Glutamatergic neuron (in vitro differentiated cells): ENCODE results near the gene ZNF830. TPM values are rescaled to one million over a fixed set of nuclear protein-coding genes. Genes with fewer than 3 reads are reported as not detected.

Source experiments
- DNase-seq: peaks from one replicate; pipeline ENCODE4 v3.0.0; 2022
- H3K27ac Mint-ChIP-seq: one replicate; pipeline ENCODE4 v1.8.0; 2020; ENCODE audit warnings: mild to moderate bottlenecking, mixed read lengths, inconsistent platforms; ENCODE audit not compliant: unreplicated experiment
- H3K27me3 Mint-ChIP-seq: one replicate; pipeline ENCODE4 v1.8.0; 2020; ENCODE audit warnings: mild to moderate bottlenecking, moderate library complexity, mixed read lengths, inconsistent platforms; ENCODE audit not compliant: unreplicated experiment
- H3K36me3 Mint-ChIP-seq: one replicate; pipeline ENCODE4 v1.8.0; 2020; ENCODE audit warnings: mild to moderate bottlenecking, mixed read lengths, inconsistent platforms; ENCODE audit not compliant: unreplicated experiment
- H3K4me1 Mint-ChIP-seq: one replicate; pipeline ENCODE4 v1.8.0; 2020; ENCODE audit warnings: mild to moderate bottlenecking, low read depth, mixed read lengths, inconsistent platforms; ENCODE audit not compliant: unreplicated experiment
- H3K4me3 Mint-ChIP-seq: one replicate; pipeline ENCODE4 v1.8.0; 2020; ENCODE audit warnings: mild to moderate bottlenecking, mixed read lengths, inconsistent platforms; ENCODE audit not compliant: unreplicated experiment
- H3K9me3 Mint-ChIP-seq: one replicate; pipeline ENCODE4 v1.8.0; 2020; ENCODE audit warnings: mild to moderate bottlenecking, moderate library complexity, mixed read lengths, inconsistent platforms; ENCODE audit not compliant: unreplicated experiment
- total RNA-seq: library from RNA; stranded (reverse); fragmentation: NEBNext Ultra II Directional; extraction: Animal tissue kit (Norgen Biotek cat#: 25700); gene quantifications from one replicate; pipeline ENCODE4 v1.2.1, GENCODE V29; 2021; ENCODE audit not compliant: unreplicated experiment
- TF ChIP-seq, protein P1 (sequence below): fragments of 200-600 bp; sonication (generic); IDR thresholded peaks from one replicate; pipeline ENCODE4 v1.5.0; 2021; ENCODE audit not compliant: partially characterized antibody, unreplicated experiment

Gene ZNF830
- total RNA-seq, 1 donor from 2014 or later, result 19.1 TPM

- H3K9me3 Mint-ChIP-seq, result peaks cover 2% of the 10 kb centered on the region
- no peak overlapping the region for H3K4me3 Mint-ChIP-seq
- peaks cover 1% of the 10 kb centered on the region for H3K27me3 Mint-ChIP-seq
- no peak overlapping the region for H3K27ac Mint-ChIP-seq
- H3K4me1 Mint-ChIP-seq, result peaks cover 4% of the 10 kb centered on the region
- no peak for DNase-seq
- TF ChIP-seq, protein P1, sequence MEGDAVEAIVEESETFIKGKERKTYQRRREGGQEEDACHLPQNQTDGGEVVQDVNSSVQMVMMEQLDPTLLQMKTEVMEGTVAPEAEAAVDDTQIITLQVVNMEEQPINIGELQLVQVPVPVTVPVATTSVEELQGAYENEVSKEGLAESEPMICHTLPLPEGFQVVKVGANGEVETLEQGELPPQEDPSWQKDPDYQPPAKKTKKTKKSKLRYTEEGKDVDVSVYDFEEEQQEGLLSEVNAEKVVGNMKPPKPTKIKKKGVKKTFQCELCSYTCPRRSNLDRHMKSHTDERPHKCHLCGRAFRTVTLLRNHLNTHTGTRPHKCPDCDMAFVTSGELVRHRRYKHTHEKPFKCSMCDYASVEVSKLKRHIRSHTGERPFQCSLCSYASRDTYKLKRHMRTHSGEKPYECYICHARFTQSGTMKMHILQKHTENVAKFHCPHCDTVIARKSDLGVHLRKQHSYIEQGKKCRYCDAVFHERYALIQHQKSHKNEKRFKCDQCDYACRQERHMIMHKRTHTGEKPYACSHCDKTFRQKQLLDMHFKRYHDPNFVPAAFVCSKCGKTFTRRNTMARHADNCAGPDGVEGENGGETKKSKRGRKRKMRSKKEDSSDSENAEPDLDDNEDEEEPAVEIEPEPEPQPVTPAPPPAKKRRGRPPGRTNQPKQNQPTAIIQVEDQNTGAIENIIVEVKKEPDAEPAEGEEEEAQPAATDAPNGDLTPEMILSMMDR, result no peak
- H3K36me3 Mint-ChIP-seq, result no peaks in the 10 kb centered on the region
Observed at GRCh38 chr17:34990921-34991365, 29.6 kb downstream of the ZNF830 start.

DNA sequence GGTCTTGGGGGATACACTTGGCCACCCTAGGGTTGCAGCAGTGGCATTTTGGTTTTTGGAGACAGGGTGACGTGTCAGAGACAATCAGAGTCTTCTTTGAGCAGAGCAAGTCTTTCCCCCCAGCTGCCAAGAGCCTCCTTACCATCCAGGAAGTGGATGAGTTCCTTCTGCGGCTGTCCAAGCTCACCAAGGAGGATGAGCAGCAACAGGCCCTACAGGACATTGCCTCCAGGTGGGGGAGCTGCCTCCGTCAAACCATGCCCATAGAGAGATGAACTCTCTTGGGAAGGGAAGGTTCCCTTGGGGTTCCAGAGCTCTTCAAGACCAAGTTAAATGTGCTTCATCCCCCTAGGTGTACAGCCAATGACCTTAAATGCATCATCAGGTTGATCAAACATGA is 30.3 kb downstream of the ZNF830 start:
- no peak for DNase-seq
- Mint-ChIP-seq H3K27me3 (peaks cover 1% of the 10 kb centered on the region), H3K27ac (no peak overlapping the region), H3K36me3 (no peaks in the 10 kb centered on the region), H3K4me3 (no peak overlapping the region), H3K9me3 (peaks cover 2% of the 10 kb centered on the region), H3K4me1 (peaks cover 4% of the 10 kb centered on the region)
- TF ChIP-seq, protein P1, result no peak

DNA sequence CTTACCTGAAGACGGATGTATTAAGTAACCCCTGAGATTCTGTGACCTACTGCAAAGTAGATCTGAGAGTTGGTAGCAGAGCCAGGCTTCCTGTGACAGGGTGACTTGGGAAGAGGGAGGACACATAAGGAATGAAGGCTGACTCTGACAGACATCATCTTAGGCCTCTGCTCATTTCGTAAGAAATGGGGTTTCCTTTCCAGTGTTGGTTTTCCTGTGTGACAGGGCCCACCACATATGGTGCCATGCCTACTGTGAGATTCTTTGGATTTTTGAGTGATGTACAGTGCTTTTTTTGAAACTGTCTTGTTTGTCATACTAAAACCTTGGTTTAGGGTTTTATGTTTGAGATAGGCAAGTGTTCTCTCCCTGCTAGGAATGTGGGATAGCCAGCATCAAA is 31.7 kb downstream of the ZNF830 start:
- Mint-ChIP-seq H3K27me3 (peaks cover 1% of the 10 kb centered on the region), H3K36me3 (no peaks in the 10 kb centered on the region), H3K4me1 (peaks cover 8% of the 10 kb centered on the region), H3K9me3 (no peaks in the 10 kb centered on the region), H3K4me3 (no peak overlapping the region), H3K27ac (no peak overlapping the region)
- DNase-seq, result no peak
- TF ChIP-seq, protein P1, result no peak

- Mint-ChIP-seq H3K36me3 (no peaks in the 10 kb centered on the region), H3K4me1 (peaks cover 8% of the 10 kb centered on the region), H3K27ac (no peak overlapping the region), H3K9me3 (no peaks in the 10 kb centered on the region), H3K27me3 (no peaks in the 10 kb centered on the region), H3K4me3 (no peak overlapping the region)
- TF ChIP-seq, protein P1, result no peak
- DNase-seq, result no peak
Observed at GRCh38 chr17:34996422-34997285, 35.3 kb downstream of the ZNF830 start.

- DNase-seq, result no peak
- Mint-ChIP-seq H3K9me3 (no peaks in the 10 kb centered on the region), H3K36me3 (no peaks in the 10 kb centered on the region), H3K27me3 (no peaks in the 10 kb centered on the region), H3K4me1 (peaks cover 8% of the 10 kb centered on the region), H3K4me3 (no peak overlapping the region), H3K27ac (no peak overlapping the region)
- TF ChIP-seq, protein P1, result no peak
Observed at GRCh38 chr17:34997355-34997862, 36.1 kb downstream of the ZNF830 start.
